DOHH2 (cell line): ENCODE data around the gene NR3C2.
"Not testable (repeated sequence)": the region's sequence is repeated elsewhere in the genome, so short reads cannot be mapped to it uniquely, and the experiment has no call there.

Experiments used
- H3F3A ChIP-seq: fragments of 200-600 bp; sonication (generic), shearing (Covaris generic); 2 replicates; pipeline ENCODE4 v1.6.0; 2016; ENCODE audit warnings: antibody characterized with exemption, mild to moderate bottlenecking; ENCODE audit not compliant: control insufficient read depth, insufficient read depth
- H3K27ac ChIP-seq: fragments of 200-600 bp; sonication (generic); 2 replicates; pipeline ENCODE4 v1.5.1; 2014; ENCODE audit warnings: low read depth, mild to moderate bottlenecking, low read length, moderate library complexity
- H3K27me3 ChIP-seq: fragments of 200-600 bp; sonication (generic); 2 replicates; pipeline ENCODE4 v1.6.1; 2014; ENCODE audit warnings: mild to moderate bottlenecking, low read length, mixed read lengths; ENCODE audit not compliant: control insufficient read depth
- H3K36me3 ChIP-seq: fragments of 200-600 bp; sonication (generic); 2 replicates; pipeline ENCODE4 v1.6.1; 2014; ENCODE audit warnings: mild to moderate bottlenecking, low read length, moderate library complexity, mixed read lengths; ENCODE audit not compliant: control insufficient read depth
- H3K4me1 ChIP-seq: fragments of 200-600 bp; sonication (generic); 2 replicates; pipeline ENCODE4 v1.6.1; 2014; ENCODE audit warnings: mild to moderate bottlenecking, low read length, mixed read lengths; ENCODE audit not compliant: control insufficient read depth
- H3K4me2 ChIP-seq: fragments of 200-600 bp; sonication (generic); 2 replicates; pipeline ENCODE4 v1.6.0; 2014; ENCODE audit warnings: mild to moderate bottlenecking, low read length, moderate library complexity
- H3K4me3 ChIP-seq: fragments of 200-600 bp; sonication (generic); 2 replicates; pipeline ENCODE4 v1.5.1; 2014; ENCODE audit warnings: mild to moderate bottlenecking, low read length, mixed read lengths
- H3K79me2 ChIP-seq: fragments of 200-600 bp; sonication (generic); 2 replicates; pipeline ENCODE4 v1.6.1; 2014; ENCODE audit warnings: mild to moderate bottlenecking, low read length, mixed read lengths; ENCODE audit not compliant: control insufficient read depth
- H3K9me2 ChIP-seq: fragments of 200-600 bp; sonication (generic); replicated peaks from 2 replicates; pipeline ENCODE4 v1.6.1; 2014; ENCODE audit warnings: mild to moderate bottlenecking, low read length, mixed read lengths; ENCODE audit not compliant: control insufficient read depth
- H3K9me3 ChIP-seq: fragments of 200-600 bp; sonication (generic); 2 replicates; pipeline ENCODE4 v1.6.1; 2014; ENCODE audit warnings: antibody characterized with exemption, low read length, mixed read lengths; ENCODE audit not compliant: control insufficient read depth, insufficient read depth
- H4K20me1 ChIP-seq: fragments of 200-600 bp; sonication (generic); 2 replicates; pipeline ENCODE4 v1.6.0; 2014; ENCODE audit warnings: low read depth, mild to moderate bottlenecking, antibody characterized with exemption, low read length, moderate library complexity; ENCODE audit not compliant: control insufficient read depth, insufficient read depth
- CTCF ChIP-seq: fragments of 200-600 bp; sonication (generic); IDR thresholded peaks from one replicate; pipeline ENCODE4 v1.5.1; 2014; ENCODE audit warnings: antibody characterized with exemption, mild to moderate bottlenecking, low read depth, low read length; ENCODE audit not compliant: poor library complexity, severe bottlenecking
- EZH2phosphoT487 ChIP-seq: fragments of 200-600 bp; sonication (generic); IDR thresholded peaks from 2 replicates; pipeline ENCODE4 v1.6.1; 2017; ENCODE audit warnings: borderline replicate concordance, mild to moderate bottlenecking, antibody characterized with exemption, low read length, moderate library complexity, mixed read lengths

Gene NR3C2

GRCh38 chr4:148196164-148196563 is 246.1 kb downstream of the NR3C2 start:
- Histone ChIP-seq H3K36me3 (no peaks in the 10 kb centered on the region), H3K4me1 (no peaks in the 10 kb centered on the region), H3K4me3 (no peak overlapping the region), H4K20me1 (no peaks in the 10 kb centered on the region), H3K9me3 (no peaks in the 10 kb centered on the region), H3K9me2 (no peaks in the 10 kb centered on the region), H3K4me2 (no peak overlapping the region), H3K27me3 (no peaks in the 10 kb centered on the region), H3F3A (no peaks in the 10 kb centered on the region), H3K27ac (no peak overlapping the region), H3K79me2 (no peaks in the 10 kb centered on the region)
- TF ChIP-seq EZH2phosphoT487 (no peak), CTCF (no peak)

DNA sequence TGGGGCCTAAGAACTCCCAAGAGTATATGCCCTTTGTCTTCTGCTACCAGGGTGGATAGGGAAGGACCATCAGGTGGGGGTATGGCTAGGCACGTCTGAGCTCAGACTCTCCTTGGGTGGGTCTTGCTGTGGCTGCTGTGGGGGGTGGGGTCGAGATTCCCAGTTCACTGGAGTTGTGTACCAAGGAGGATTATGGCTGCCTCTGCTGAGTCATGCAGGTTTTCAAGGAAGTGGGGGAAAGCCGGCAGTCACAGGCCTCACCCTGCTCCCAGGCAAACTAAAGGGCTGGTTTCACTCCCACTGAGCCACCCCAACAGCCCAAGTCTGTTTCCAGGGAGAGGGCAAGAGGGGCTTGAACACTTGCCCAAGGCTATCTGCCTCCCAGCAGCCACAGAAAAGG is 249.7 kb downstream of the NR3C2 start:
- no peaks in the 10 kb centered on the region for H3K9me3 ChIP-seq
- no peaks in the 10 kb centered on the region for H4K20me1 ChIP-seq
- H3F3A ChIP-seq: no peaks in the 10 kb centered on the region
- TF ChIP-seq CTCF (no peak), EZH2phosphoT487 (no peak)
- no peaks in the 10 kb centered on the region for H3K79me2 ChIP-seq
- no peak overlapping the region for H3K27ac ChIP-seq
- no peaks in the 10 kb centered on the region for H3K27me3 ChIP-seq
- no peak overlapping the region for H3K4me2 ChIP-seq
- no peaks in the 10 kb centered on the region for H3K4me1 ChIP-seq
- H3K36me3 ChIP-seq: no peaks in the 10 kb centered on the region
- H3K9me2 ChIP-seq: no peaks in the 10 kb centered on the region
- H3K4me3 ChIP-seq: no peak overlapping the region

DNA sequence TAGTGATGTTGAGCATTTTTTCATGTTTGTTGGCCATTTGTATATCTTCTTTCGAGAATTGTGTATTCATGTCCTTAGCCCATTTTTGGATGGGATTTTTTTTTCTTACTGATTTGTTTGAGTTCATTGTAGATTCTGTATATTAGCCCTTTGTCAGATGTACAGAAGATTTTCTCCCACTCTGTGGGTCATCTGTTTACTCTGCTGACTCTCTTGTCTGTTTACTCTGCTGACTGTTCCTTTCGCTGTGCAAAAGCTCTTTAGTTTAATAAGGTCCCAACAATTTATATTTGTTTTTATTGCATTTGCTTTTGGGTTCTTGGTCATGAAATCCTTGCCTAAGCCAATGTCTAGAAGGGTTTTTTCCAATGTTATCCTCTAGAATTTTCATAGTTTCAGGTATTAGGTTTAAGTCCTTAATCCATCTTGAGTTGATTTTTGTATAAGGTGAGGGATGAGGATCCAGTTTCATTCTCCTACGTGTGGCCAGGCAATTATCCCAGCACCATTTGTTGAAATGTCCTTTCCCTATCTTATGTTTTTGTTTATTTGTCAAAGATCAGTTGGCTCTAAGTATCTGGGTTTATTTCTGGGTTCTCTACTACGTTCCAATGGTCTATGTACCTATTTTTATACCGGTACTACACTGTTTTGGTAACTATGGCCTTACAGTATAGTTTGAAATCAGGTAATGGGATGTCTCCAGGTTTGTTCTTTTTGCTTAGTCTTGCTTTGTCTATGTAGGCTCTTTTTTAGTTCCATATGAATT is 254.6 kb downstream of the NR3C2 start:
- not testable (repeated sequence) for H3K9me2 ChIP-seq, H4K20me1 ChIP-seq, H3K4me3 ChIP-seq, H3K9me3 ChIP-seq, H3K79me2 ChIP-seq, H3K27ac ChIP-seq, H3K4me1 ChIP-seq, H3K27me3 ChIP-seq, H3K4me2 ChIP-seq, H3F3A ChIP-seq, H3K36me3 ChIP-seq

GRCh38 chr4:148184922-148185321 is 257.3 kb downstream of the NR3C2 start:
- Histone ChIP-seq H3K27me3 (no peaks in the 10 kb centered on the region), H3K27ac (no peak overlapping the region), H3K36me3 (no peaks in the 10 kb centered on the region), H3K9me2 (no peaks in the 10 kb centered on the region), H4K20me1 (no peaks in the 10 kb centered on the region), H3K4me2 (no peak overlapping the region), H3K4me1 (no peaks in the 10 kb centered on the region), H3F3A (no peaks in the 10 kb centered on the region), H3K4me3 (no peak overlapping the region), H3K79me2 (no peaks in the 10 kb centered on the region), H3K9me3 (no peaks in the 10 kb centered on the region)
- no peak for TF ChIP-seq CTCF
